IMR-90 (cell line): ENCODE measurements around the gene IL1RAP. TPM values are rescaled to one million over a fixed set of nuclear protein-coding genes. Genes with fewer than 3 reads are reported as not detected.
A peak's percentile ranks its signal among the peaks of the same experiment; 100 is the strongest.

Experiments used
- ATAC-seq: fragments of 200-7000 bp; cut with Tn5 transposase; 2 replicates; pipeline ENCODE4 v1.9.1; 2020; ENCODE audit warnings: low read depth, mild to moderate bottlenecking, moderate library complexity
- BruUV-seq: library from RNA; stranded (reverse); fragments of 400-500 nt; replicated peaks from 2 replicates; lab custom pipeline; 2021; lab: Mats Ljungman, UMichigan
- CTCF ChIA-PET: fragments of 300-600 bp; formaldehyde crosslinking; extraction: SDS; loops from one replicate; lab custom pipeline; 2021; ENCODE audit warnings: antibody characterized with exemption; lab: Yijun Ruan, JAX
- POLR2A ChIA-PET: fragments of 300-600 bp; sonication (Branson Sonifier 250); formaldehyde crosslinking; loops from one replicate; lab custom pipeline; 2022; ENCODE audit warnings: antibody characterized with exemption; ENCODE audit not compliant: unreplicated experiment; lab: Charles Lee
- DNase-seq: peaks from one replicate; pipeline ENCODE4 v3.0.0; 2013
- H2AFZ ChIP-seq: replicated peaks from 2 replicates; pipeline ENCODE3; 2013; ENCODE audit warnings: low read length, mild to moderate bottlenecking; ENCODE audit not compliant: poor library complexity
- H2AK5ac ChIP-seq: 2 replicates; pipeline ENCODE4 v1.6.1; 2013; ENCODE audit warnings: low read depth, low read length, inconsistent platforms
- H2AK9ac ChIP-seq: replicated peaks from 2 replicates; pipeline ENCODE3; 2013; ENCODE audit warnings: mild to moderate bottlenecking, low read depth, low read length, moderate library complexity; ENCODE audit not compliant: poor library complexity
- H2BK120ac ChIP-seq: 2 replicates; pipeline ENCODE4 v1.6.1; 2013; ENCODE audit warnings: low read depth, low read length, inconsistent platforms
- H2BK15ac ChIP-seq: 3 replicates; pipeline ENCODE4 v1.6.1; 2013; ENCODE audit warnings: low read depth, low read length, inconsistent platforms
- H2BK20ac ChIP-seq: 2 replicates; pipeline ENCODE4 v1.6.1; 2013; ENCODE audit warnings: low read depth, mild to moderate bottlenecking, inconsistent platforms, low read length, moderate library complexity
- H2BK5ac ChIP-seq: 2 replicates; pipeline ENCODE4 v1.6.1; 2013; ENCODE audit warnings: mild to moderate bottlenecking, low read depth, low read length, inconsistent platforms; ENCODE audit not compliant: poor library complexity, severe bottlenecking
- H3K14ac ChIP-seq: replicated peaks from 2 replicates; pipeline ENCODE4 v1.6.1; 2013; ENCODE audit warnings: low read depth, low read length, inconsistent platforms
- H3K18ac ChIP-seq: 2 replicates; pipeline ENCODE4 v1.6.1; 2013; ENCODE audit warnings: low read depth, low read length, control low read depth
- H3K23ac ChIP-seq: 2 replicates; pipeline ENCODE4 v1.6.1; 2013; ENCODE audit warnings: low read depth, low read length, inconsistent platforms
- H3K27ac ChIP-seq: 2 replicates; pipeline ENCODE4 v1.5.1; 2013; ENCODE audit warnings: mild to moderate bottlenecking, control low read depth, low read length; ENCODE audit not compliant: insufficient read depth
- H3K27me3 ChIP-seq: 2 replicates; pipeline ENCODE4 v1.6.1; 2013; ENCODE audit warnings: low read length; ENCODE audit not compliant: control insufficient read depth, insufficient read depth
- H3K36me3 ChIP-seq: 2 replicates; pipeline ENCODE4 v1.6.1; 2013; ENCODE audit warnings: low read length, mixed read lengths; ENCODE audit not compliant: control insufficient read depth, insufficient read depth
- H3K4ac ChIP-seq: 2 replicates; pipeline ENCODE4 v1.6.1; 2013; ENCODE audit warnings: low read depth, low read length, inconsistent platforms
- H3K4me1 ChIP-seq: 2 replicates; pipeline ENCODE4 v1.6.1; 2013; ENCODE audit warnings: low read length, mixed read lengths; ENCODE audit not compliant: control insufficient read depth, insufficient read depth
- H3K4me2 ChIP-seq: 2 replicates; pipeline ENCODE4 v1.6.1; 2013; ENCODE audit warnings: low read depth, mild to moderate bottlenecking, control low read depth, low read length, moderate library complexity
- H3K4me3 ChIP-seq: 2 replicates; pipeline ENCODE4 v1.5.1; 2013; ENCODE audit warnings: low read depth, mild to moderate bottlenecking, control low read depth, low read length, moderate library complexity; ENCODE audit not compliant: insufficient read depth
- H3K56ac ChIP-seq: 2 replicates; pipeline ENCODE4 v1.6.1; 2013; ENCODE audit warnings: low read length, inconsistent platforms; ENCODE audit not compliant: insufficient read depth; ENCODE audit errors: extremely low read depth
- H3K79me1 ChIP-seq, 2 experiments: 2 replicates each; pipeline ENCODE4 v1.6.1; 2013; ENCODE audit warnings: low read length in 2 of 2, inconsistent platforms in 1 of 2, low read depth in 1 of 2
- H3K9ac ChIP-seq: 2 replicates; pipeline ENCODE4 v1.6.1; 2013; ENCODE audit warnings: low read depth, low read length, control low read depth
- H3K9me1 ChIP-seq: 2 replicates; pipeline ENCODE4 v1.6.1; 2013; ENCODE audit warnings: low read length, inconsistent platforms; ENCODE audit not compliant: insufficient read depth
- H3K9me3 ChIP-seq: 2 replicates; pipeline ENCODE4 v1.6.1; 2013; ENCODE audit warnings: low read length; ENCODE audit not compliant: control insufficient read depth, insufficient read depth
- H4K20me1 ChIP-seq: 2 replicates; pipeline ENCODE4 v1.6.1; 2013; ENCODE audit warnings: low read length, inconsistent platforms; ENCODE audit not compliant: insufficient read depth
- H4K5ac ChIP-seq: 2 replicates; pipeline ENCODE4 v1.6.1; 2013; ENCODE audit warnings: mild to moderate bottlenecking, low read depth, low read length, control low read depth
- H4K8ac ChIP-seq, 2 experiments: 2 replicates each; pipeline ENCODE4 v1.6.1; 2013; ENCODE audit warnings: low read depth in 2 of 2, low read length in 2 of 2, control low read depth in 1 of 2, inconsistent platforms in 1 of 2
- H4K91ac ChIP-seq: 2 replicates; pipeline ENCODE4 v1.6.1; 2013; ENCODE audit warnings: low read depth, low read length, inconsistent platforms; ENCODE audit not compliant: insufficient read depth
- BHLHE40 ChIP-seq: fragments of 150-350 bp; IDR thresholded peaks from 2 replicates; pipeline ENCODE4 v1.6.1; 2016; ENCODE audit warnings: mild to moderate bottlenecking, low read depth, low read length
- CEBPB ChIP-seq: IDR thresholded peaks from 2 replicates; pipeline ENCODE4 v1.6.1; 2012; ENCODE audit warnings: low read depth, low read length, improper control_type of control experiment
- CHD1 ChIP-seq: IDR thresholded peaks from 2 replicates; pipeline ENCODE4 v1.6.1; 2012; ENCODE audit warnings: low read depth, low read length, improper control_type of control experiment
- FOS ChIP-seq: fragments of 150-350 bp; IDR thresholded peaks from 2 replicates; pipeline ENCODE4 v1.6.1; 2016; ENCODE audit warnings: low read depth, low read length
- MAFK ChIP-seq: IDR thresholded peaks from 2 replicates; pipeline ENCODE4 v1.6.1; 2012; ENCODE audit warnings: low read depth, low read length, improper control_type of control experiment
- MAZ ChIP-seq: IDR thresholded peaks from 2 replicates; pipeline ENCODE4 v1.6.1; 2012; ENCODE audit warnings: low read depth, mild to moderate bottlenecking, low read length, improper control_type of control experiment, moderate library complexity, borderline replicate concordance
- MXI1 ChIP-seq: IDR thresholded peaks from 2 replicates; pipeline ENCODE4 v1.6.1; 2012; ENCODE audit warnings: low read depth, mild to moderate bottlenecking, low read length, moderate library complexity, borderline replicate concordance
- NFE2L2 ChIP-seq: fragments of 150-350 bp; IDR thresholded peaks from 2 replicates; pipeline ENCODE4 v1.6.1; 2016; ENCODE audit warnings: low read depth, mild to moderate bottlenecking, low read length
- POLR2A ChIP-seq: IDR thresholded peaks from 2 replicates; pipeline ENCODE4 v1.6.1; 2012; ENCODE audit warnings: mild to moderate bottlenecking, low read depth, low read length
- RCOR1 ChIP-seq: IDR thresholded peaks from 2 replicates; pipeline ENCODE4 v1.6.1; 2012; ENCODE audit warnings: mild to moderate bottlenecking, low read length, improper control_type of control experiment; ENCODE audit not compliant: insufficient replicate concordance
- SMC3 ChIP-seq: fragments of 150-350 bp; IDR thresholded peaks from 2 replicates; pipeline ENCODE4 v1.6.1; 2016; ENCODE audit warnings: low read depth, mild to moderate bottlenecking, antibody characterized with exemption, low read length, moderate library complexity
- dilution Hi-C: fragments of 300-500 bp; cut with HindIII; formaldehyde crosslinking; loops from one replicate; pipeline ENCODE4 v1.14.3; 2018; ENCODE audit warnings: low sequenced_read_pairs; ENCODE audit not compliant: unreplicated experiment
- in situ Hi-C: fragments of 300-500 bp; cut with MboI; formaldehyde crosslinking; loops from 3 replicates; pipeline ENCODE4 v1.14.3; 2019; ENCODE audit warnings: low sequenced_read_pairs, inconsistent platforms, mixed read lengths
- intact Hi-C: fragments of 100-400 bp; cut with micrococcal nuclease; formaldehyde crosslinking; loops from 2 replicates; pipeline ENCODE4 v1.10.0; 2022
- polyA plus RNA-seq, 3 experiments: library from polyadenylated mRNA; depleted of rRNA; stranded (reverse); fragments of >200 nt; gene quantifications; 2 replicates each; pipeline ENCODE4 v1.2.3, GENCODE V29; 2012; ENCODE audit warnings: low replicate concordance in 1 of 3
- total RNA-seq: library from RNA; depleted of rRNA; stranded (reverse); fragments of >200 nt; gene quantifications from 2 replicates; pipeline ENCODE4 v1.2.3, GENCODE V29; 2012
- TF ChIP-seq, protein P1 (sequence below): fragments of 150-350 bp; IDR thresholded peaks from 2 replicates; pipeline ENCODE4 v1.6.1; 2017; ENCODE audit warnings: mild to moderate bottlenecking, antibody characterized with exemption, low read length, low read depth
- TF ChIP-seq, protein P2 (sequence below): fragments of 150-350 bp; IDR thresholded peaks from 2 replicates; pipeline ENCODE4 v1.6.1; 2016; ENCODE audit warnings: low read depth, mild to moderate bottlenecking, low read length, moderate library complexity, borderline replicate concordance

The IL1RAP gene
- total and polyA plus RNA-seq, 2 of the 4 experiments (the other 2 are of a cell fraction), result 8.3 to 11.3 TPM

DNA sequence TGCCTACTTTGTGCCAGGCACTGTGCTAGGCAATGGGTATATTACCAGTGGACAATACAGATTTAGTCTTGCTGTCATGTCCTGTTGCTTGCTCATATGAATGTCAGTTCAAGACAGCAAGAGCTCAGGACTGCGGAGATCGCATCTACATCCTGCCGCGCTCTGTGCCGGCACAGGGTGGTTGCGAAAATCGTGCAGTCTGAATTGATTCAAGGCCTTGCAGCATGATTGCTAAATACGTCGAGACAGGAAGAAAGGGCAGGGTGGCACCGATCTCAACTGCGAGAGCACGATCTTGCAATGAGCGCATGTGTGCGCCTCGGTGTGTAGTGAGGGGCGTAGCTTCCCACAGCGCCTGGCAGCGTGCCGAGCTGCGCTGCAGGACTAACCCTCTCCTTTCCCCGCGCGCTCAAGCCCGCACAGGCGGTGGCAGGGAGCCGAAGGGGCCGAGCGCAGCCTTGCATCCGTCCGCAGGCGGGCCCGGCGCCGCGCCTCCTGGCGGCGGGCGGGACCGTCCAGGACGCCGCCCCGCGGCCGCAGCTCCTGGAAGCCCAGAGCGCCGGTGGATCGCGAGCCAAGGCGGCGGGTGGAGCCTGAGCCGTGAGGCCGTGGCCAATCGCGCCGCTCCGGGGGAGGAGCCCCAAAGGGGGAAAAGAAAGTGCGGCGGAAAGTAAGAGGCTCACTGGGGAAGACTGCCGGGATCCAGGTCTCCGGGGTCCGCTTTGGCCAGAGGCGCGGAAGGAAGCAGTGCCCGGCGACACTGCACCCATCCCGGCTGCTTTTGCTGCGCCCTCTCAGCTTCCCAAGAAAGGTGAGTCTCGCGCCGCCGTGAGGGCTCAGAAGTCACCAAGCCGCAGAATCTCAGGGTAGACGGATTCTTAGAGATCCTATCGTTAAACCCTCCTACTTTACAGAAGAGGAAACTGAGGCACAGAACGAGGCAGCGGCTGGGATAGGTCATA, at the start of gene IL1RAP (continued):
- TF ChIP-seq MAZ, result peak; percentile 47; the same call in 1 of the 2 replicates
- TF ChIP-seq CHD1, result no peak

DNA sequence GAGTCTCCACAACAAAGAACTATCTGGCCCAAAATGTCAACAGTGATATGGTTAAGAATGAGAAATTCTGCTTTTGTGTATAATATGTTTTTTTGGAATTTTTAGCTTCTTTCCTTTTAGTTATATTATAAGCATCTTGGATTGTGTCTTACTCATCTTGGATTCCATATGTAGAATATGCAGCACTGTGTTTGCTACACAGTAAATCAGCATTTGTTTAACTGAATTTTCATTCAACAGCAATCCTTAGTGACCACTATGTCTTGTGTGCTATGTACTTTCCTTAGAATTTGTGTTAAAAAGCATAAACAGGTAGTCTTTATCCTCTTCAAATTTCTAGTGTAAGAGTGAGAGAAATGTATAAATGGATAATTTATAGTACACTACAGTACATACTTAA, 46.0 kb upstream of the IL1RAP start:
- Histone ChIP-seq H2AFZ (no peak overlapping the region), H3K27ac (no peak overlapping the region), H3K56ac (no peak overlapping the region), H2BK15ac (no peak overlapping the region), H3K4me3 (no peak overlapping the region), H2BK5ac (no peak overlapping the region), H4K20me1 (no peaks in the 10 kb centered on the region), H3K9me1 (no peaks in the 10 kb centered on the region), H2BK20ac (no peak overlapping the region), H3K4ac (no peak overlapping the region), H3K9me3 (no peaks in the 10 kb centered on the region), H3K27me3 (no peaks in the 10 kb centered on the region), H4K5ac (no peak overlapping the region), H2AK9ac (no peak overlapping the region), H4K91ac (no peak overlapping the region), H3K23ac (no peak overlapping the region), H4K8ac (no peak overlapping the region), H3K79me1 (no peaks in the 10 kb centered on the region), H2AK5ac (no peak overlapping the region), H3K36me3 (no peaks in the 10 kb centered on the region), H2BK120ac (no peak overlapping the region), H3K4me1 (no peaks in the 10 kb centered on the region), H3K14ac (no peak overlapping the region), H3K9ac (no peak overlapping the region), H3K4me2 (no peak overlapping the region), H3K18ac (no peak overlapping the region)
- DNase-seq, result no peak
- CTCF ChIA-PET, result no interaction called here
- dilution Hi-C loops, result no loop called here
- no TSS peak for BruUV-seq
- POLR2A ChIA-PET, result no interaction called here
- in situ Hi-C loops, result no loop called here
- intact Hi-C loops, result no loop called here
- TF ChIP-seq, protein P1, sequence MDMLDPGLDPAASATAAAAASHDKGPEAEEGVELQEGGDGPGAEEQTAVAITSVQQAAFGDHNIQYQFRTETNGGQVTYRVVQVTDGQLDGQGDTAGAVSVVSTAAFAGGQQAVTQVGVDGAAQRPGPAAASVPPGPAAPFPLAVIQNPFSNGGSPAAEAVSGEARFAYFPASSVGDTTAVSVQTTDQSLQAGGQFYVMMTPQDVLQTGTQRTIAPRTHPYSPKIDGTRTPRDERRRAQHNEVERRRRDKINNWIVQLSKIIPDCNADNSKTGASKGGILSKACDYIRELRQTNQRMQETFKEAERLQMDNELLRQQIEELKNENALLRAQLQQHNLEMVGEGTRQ, result no peak
- TF ChIP-seq FOS, result no peak
- TF ChIP-seq, protein P2, sequence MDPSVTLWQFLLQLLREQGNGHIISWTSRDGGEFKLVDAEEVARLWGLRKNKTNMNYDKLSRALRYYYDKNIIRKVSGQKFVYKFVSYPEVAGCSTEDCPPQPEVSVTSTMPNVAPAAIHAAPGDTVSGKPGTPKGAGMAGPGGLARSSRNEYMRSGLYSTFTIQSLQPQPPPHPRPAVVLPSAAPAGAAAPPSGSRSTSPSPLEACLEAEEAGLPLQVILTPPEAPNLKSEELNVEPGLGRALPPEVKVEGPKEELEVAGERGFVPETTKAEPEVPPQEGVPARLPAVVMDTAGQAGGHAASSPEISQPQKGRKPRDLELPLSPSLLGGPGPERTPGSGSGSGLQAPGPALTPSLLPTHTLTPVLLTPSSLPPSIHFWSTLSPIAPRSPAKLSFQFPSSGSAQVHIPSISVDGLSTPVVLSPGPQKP, result no peak
- TF ChIP-seq MAFK, result no peak
- no peak for TF ChIP-seq MAZ
- TF ChIP-seq CEBPB, result no peak
- no peak for TF ChIP-seq POLR2A
- TF ChIP-seq SMC3, result no peak
- no peak for TF ChIP-seq MXI1
- no peak for TF ChIP-seq BHLHE40
- TF ChIP-seq RCOR1, result no peak
- TF ChIP-seq CHD1, result no peak
- TF ChIP-seq NFE2L2, result no peak
- ATAC-seq, result no peak
